ENCODE data around the gene ITGAD.

DNA sequence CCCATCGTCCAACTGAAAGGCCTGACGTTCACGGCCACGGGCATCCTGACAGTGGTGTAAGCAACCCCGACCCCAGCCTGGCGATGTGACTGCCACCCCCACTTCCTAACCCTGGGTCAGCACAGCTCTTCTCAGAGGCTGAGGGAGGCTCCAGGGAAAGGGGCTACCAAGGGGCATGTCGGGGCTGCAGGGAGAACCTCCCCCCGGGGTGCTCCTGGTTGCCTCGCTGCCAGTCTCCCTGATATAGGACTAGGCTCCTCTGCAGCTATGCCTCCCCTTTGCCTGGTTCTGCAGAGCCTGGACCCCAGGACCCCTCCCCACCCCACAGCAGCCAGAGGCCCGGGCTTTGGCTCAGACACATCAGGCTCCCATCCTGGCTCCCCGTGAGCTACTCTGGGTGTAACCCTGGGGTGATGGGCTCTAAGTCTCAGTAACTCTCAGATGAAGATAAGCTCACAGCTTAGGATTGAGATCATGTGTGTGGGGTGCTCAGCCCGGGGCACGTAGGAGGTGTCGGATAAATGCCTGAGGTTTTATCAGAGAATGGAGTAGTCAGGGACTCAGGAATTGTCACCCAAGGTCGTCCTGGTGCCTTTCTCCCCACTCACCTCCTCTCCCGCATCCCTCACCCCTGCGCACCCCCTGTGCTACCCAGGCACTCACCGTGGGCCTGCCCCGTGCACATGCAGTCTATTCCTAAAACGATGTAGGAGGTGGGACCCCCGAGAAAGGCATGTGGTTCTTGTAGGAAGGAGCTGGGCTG lies 10.6 kb downstream of the ITGAD start:
- TF ChIP-seq CTCF (IDR thresholded peaks at IDR 0.05), result no peak
- no peak for TF ChIP-seq POLR2A (IDR thresholded peaks at IDR 0.05)

Data from body of pancreas (tissue), 4 donors.